NCI-H2171 (cell line): ENCODE measurements around the gene RAB20.
"Not testable (repeated sequence)": the region's sequence is repeated elsewhere in the genome, so short reads cannot be mapped to it uniquely, and the experiment has no call there.

Experiments used
- DNase-seq: peaks from one replicate; lab custom pipeline; 2025; lab: John Stamatoyannopoulos, UW

RAB20 gene

DNA sequence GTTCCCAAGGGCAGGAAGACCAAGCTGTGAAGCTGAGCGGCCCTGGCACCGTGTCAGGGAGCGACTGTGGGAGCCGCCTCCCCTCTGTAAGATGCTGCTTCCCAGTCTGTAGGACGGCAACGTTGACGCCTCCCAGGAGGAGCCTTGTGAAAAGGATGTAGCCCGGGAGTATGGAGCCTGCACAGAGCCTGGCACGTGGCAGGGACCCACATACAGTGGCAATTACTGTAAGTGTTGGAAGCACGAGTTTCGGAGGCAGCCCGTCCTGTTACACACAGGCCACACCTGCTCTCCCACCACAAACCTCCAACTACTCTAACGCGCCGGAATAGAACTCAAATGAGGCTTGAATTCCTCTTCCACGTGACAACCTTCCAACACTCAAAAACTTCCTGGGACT lies 6.6 kb downstream of the RAB20 start:
- no peak for DNase-seq

DNA sequence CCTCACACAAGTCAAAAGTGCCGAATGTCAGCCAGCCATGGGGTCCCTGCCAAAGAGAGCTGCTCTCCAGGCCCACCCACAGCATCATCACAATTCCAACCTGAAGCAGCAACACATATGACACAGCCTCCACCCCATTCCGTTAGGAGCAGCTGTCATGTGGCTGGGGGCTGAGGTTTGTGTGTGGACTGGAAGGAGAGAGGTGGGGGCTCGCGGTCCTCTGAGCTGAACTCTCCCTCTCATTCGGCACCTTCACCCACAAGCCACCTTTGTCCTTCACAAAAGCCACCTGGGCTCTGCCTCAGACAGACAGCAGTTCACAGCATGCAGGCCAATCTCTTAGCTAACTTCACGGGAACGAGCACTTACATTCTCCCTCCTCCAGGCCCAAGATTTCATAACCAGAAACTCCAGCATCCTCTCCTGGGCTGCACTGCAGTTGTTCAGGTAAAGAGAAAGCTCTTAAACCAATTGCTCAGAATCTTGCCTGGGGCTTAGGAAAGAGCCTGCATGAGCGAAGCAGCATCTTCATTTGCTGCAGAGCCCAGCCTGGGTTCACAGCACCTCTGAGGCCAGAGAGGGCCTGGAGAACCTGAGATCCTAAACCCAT lies 7.2 kb downstream of the RAB20 start:
- no peak for DNase-seq

DNA sequence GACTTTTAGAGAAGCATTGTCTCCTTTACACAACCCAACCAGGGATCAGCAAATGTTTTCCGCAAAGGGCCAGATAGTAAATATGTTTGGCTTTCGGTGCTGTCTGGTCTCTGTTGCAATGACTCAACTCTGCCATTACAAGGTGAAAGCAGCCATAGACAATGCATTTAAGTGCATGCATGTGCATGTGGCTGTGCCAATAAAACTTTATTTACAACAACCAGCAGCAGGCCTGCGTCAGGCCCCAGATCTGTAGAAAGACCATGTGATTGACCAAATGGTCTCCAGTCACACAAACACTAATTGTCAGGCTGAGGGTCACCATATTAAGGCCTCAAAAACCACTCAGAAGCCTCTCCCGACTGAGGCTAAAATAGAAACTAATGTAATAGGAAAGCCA lies 8.1 kb downstream of the RAB20 start:
- no peak for DNase-seq

DNA sequence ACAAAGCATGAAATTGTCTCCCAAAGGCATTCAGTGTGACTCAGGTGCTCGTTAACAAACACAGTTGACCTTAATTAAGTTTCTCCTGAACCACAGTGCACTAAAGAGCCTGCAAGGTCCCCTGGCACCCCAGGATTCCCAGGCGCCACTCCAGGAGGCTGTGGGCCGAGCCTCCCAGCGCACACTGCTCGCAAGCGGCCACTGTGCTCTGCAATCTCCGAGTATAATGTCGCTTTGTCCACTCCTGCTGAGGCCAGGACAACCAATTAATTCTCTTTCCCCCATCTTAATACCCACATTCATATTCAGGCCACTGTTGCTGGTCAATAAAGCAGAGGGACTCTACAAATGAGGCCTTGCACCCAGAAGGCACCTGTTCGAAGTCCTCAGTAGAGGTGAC lies 8.8 kb downstream of the RAB20 start:
- no peak for DNase-seq

DNA sequence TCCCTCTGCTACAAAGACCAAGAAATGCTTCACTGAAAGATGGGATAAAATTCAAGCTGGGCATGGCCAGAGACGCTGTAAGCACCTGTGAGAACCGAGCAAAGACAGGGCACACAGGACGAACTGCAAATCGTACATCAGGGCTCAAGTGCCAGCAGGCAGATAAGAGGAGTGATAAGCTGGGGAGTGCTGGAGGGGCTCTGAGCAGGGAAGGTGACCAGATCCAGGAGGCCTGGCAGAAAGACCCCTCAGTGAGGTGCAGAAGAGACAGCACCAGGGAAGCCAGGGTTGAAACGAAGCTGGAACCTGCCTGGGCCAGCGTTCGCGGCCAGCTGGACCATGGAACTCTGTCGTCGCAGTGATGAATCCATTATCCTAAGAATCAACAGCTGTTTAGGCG lies 10.2 kb downstream of the RAB20 start:
- DNase-seq, result no peak

DNA sequence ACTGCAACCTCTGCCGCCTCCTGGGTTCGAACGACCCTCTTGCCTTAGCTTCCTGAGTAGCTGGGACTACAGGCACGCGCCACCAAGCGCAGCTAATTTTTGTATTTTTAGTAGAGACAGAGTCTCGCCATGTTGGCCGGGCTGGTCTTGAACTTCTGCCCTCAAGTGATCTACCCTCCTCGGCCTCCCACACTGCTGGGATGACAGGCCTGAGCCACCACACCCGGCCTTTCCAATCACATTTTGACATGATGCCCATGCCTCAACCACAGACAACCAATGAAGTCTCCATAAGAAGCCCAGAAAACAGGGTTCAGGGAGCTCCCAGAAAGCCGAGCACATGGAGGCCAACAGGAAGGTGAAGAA lies 11.7 kb downstream of the RAB20 start:
- DNase-seq, result no peak

DNA sequence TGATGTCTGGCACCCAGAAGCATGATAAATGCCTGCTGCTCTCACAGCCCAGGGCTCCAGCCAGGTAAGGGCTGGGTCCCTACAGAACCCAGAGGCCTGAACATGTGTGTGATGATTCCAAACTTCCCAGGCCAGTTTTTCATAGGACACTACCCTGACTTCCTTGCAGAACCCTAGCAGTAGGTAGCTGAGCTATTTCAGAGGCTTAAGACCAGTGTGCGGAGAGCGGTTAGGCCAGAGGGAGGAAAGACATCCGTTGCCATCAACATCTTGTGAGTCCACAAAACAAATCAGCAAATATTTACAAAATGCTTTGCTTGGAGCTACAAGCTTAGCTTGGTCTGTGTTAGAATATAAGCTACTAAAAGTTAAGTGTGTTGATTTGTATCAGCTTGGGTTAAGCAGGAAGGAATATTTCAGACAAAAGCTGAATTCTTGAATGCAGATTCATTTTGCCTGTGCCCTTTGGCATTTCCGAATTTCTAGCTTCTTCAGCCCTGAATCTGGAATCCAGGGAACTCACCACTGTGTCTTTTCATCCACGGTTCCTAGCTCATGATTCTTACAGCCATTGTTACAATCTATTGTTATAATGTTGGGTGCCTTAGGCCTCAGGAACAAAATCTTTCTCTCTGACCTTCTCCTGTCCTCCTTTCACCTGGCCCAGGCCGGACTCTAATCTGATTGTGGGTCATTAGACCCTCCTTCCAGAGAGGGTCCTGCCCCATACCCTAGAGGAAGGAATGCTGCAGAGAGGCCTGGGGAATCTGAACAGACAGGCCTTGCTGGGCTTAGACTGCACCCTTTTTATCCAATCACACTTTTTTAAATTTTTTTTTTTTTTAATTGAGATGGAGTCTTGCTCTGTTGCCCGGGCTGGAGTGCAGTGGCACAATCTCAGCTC lies 12.4 kb downstream of the RAB20 start:
- no peak for DNase-seq

DNA sequence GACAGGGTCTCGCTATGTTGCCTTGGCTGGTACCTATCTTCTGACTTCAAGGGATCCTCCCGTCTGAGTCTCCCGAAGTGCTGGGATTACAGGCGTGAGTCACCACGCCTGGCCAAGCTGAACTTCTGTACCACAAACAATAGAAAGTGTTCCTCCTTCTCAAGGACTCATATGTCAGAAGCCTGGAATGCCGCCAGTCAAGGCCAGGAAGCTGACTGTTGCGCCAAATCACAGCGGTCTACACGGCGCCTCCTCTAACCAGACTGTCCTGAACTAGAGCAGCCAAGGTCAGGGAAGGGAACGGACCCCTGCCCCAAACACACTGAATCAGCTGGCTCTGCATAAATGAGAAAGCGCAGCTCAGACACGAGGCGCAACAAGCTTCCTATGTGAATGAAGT lies 14.6 kb downstream of the RAB20 start:
- no peak for DNase-seq

DNA sequence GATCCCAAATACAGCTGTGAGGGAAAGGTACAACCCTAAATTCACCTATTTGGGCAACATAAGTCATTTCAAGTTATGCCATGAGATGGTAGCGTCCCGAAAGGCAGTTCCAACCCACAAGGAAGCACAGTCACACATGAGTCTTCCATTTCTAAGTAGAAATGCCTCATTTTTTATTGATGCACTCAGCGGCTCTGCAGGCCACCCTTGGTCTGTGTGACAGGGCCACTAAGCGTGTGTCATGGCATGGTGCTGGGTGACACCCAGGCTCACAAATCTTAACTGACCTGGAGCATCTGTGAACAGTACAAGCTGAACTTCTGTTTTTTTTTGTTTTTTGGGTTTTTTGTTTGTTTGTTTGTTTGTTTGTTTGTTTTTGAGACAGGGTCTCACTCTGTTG lies 15.1 kb downstream of the RAB20 start:
- no peak for DNase-seq

DNA sequence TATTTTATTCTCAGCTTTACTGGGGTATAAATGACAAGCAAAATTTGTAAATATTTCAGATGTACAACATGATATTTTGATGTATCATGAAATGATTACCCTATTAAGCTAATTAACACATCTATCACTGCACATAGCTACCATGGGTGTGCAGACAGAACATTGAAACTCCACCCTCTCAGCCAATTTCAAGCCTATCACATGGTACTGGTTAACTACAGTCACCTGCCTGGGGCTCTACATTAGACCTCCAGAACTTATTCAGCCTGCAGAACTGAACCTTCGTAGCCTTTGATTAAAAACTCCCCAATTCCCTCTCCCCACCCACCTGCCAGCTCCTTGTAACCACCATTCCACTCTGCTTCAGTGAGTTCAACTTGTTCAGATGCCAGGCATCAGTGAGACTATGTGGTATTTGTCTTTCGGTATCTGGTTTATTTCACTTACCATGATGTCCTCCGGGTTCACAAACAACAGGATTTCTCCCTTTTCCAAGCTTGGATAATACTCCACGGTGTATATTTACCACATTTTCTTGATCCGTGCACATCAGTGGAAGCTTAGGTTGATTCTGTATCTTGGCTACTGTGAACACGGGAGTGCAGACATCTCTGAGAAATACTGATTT lies 19.2 kb downstream of the RAB20 start:
- no peak for DNase-seq

DNA sequence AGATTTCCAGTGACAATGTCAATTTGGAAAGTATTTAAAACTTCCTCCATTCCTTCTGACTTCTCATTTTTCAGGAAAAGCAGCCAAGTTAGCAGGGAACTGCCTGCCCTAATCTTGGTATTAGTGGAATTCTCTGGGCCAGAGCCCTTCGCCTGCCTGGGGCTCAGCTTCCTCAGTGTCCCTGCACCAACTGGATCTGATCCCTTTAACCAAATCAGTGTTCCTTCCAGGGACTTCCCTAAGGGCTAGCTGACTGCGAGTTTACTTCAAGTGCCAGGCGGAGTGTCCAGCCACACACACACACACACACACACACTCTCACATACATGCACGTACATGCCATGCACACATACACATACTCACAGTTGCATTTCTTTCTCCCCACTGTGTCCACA lies 20.0 kb downstream of the RAB20 start:
- DNase-seq, result no peak

DNA sequence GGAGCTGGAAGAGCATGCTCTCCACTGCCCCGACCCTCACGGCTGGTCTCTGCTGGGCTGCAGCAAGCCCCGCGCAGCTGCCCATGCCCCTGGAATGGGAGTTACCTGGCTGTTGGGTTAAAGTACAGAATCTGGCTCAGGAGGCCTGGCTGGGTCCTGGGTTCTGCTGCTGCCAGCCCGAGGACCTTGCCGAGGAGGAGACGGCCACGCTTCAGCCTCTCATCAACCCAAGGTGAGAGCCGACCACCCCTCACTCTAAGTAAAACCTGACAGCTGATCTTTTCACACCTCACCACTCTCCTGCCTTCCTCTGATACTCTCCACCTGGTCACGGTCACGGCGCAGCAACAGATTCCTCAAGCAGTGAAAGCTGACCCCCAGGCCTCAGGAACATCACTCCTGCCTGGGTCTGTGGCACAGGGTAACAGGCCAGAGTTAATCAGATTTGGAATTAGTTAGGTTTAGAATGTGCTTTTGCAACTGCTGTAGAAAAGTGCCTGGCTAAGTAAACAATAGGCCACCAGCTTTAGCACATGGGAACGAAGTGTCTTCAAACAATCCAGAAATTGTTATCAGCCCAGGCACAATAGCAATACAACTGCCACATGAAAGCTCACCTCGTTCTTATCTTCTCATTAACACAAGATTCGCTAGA lies 20.5 kb downstream of the RAB20 start:
- DNase-seq, result no peak

DNA sequence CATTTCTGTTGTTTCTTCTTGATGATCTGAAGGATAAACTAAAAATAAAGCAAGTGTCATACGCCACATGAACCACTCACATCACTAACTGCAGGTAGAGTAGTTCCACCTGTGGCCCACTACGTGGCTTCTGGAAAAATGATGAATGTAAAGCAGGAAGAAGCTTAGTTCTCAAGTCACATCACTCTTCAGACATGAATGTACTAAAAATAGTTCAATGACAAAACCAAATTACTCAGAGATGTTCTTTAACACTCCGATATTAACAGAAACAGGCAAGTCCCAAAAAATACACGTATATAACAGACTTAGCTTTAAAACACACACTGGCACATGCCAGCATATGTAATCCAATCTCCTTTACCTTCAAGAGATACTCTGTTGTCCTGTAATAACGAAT lies 21.6 kb downstream of the RAB20 start:
- no peak for DNase-seq

DNA sequence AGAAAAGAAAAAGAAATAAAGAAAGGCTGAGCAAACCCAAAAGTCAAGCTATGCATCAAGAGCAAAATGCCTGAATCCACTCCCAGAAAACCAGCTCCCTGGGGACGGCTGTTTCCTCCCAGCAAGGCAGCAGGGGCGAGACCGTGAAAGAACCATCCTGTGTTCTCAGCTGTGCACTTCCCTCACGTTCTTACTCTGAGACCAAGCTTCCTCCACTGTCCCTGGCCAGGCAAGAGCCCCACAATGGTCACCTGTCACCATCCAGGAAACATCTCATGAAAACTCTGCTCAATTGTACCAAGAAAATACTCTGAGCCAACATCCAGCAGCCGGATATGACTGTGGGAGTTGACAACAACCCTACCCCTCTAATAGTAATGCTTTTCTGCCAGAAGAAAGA lies 22.9 kb downstream of the RAB20 start:
- DNase-seq, result no peak

DNA sequence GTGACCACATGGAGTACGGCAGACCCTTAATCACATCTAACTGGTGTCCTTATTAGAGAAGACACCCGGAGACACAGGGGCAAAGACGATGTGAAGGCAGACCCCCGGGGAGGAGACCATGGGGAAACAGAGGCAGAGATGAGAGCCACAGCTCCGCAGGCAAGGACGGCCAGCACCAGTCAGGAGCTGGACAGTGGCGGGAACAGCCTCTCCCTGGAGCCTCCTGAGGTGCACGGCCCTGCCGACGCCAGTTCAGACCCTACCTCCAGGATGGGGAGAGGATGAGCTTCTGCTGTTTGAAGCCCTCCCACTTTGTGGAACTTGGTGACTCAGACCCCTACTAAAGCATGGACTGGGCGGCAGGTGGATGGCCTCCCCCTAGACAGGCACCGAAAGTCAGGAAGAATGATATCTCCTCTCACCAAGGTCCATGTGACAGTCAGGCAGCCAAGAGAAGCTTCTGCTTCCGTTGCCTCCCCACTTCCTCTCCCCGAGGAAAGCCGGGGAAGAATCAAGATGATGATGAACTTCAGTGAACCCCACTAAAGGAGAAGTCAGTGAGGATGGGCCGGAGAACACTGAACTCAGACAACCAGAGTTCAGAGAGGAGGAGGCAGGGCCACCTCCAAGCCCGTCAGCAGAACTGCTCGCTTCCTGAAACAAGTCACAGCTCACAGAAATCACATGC lies 25.4 kb downstream of the RAB20 start:
- no peak for DNase-seq

DNA sequence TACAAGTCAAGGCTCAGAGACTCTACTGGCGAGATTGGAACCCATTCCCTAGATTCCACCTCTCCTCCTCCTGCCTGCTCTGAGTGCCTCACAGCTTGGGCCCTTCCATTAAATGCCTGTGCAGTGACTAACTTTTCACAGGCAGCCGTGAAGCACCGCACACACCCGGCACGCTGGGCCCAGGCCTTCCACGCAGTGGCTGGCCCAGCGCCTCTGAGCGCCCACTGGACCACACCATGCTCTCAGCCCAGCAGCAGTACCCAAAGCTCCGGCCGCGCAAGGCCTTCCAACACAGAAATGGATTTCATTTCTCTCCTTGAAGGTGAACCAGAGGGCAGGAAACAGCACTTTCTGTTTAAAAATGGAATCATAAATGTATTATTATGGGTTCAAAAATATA lies 26.0 kb downstream of the RAB20 start:
- DNase-seq, result no peak

DNA sequence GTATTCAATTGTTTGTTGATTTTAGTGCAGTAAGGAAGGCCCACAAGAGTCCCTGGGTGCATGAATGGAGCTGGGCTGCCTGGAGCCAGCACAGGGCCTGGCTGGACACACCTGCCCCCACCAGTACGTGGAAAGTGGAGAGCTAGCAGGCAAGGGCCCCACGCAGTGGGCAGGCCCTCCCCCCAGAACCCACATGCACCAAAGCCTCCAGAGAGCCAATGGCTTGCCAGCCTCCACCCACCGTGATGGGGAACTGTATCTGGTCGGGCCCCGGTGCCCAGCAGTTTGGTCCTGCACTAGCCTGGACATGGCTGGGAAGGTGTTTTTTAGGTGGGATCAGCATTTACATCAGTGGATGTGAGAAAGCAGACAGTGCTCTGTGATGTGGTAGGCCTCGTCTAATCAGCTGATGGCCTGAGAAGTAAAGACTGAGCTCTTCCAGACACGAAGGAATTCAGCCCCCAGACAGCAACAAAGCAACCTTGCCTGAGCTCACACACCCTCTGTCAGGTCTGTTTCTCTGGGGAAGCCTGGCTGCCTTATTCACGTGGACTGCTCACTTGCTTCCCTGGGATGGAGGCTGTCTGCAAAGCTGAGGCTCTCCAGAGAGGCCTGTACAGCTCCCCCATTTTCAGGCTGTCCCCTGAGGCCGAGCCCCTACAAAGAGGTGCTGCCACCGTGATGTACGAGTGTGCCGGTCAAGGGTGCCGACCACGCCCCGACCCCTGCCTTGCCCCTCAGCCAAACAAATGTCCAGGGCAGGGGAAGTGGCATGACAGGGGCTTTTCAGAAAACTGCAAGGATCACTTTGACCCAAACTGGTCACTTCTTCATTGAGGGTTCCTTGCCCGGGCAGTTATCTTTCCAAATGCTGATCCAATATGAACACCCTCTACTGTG lies 27.5 kb downstream of the RAB20 start:
- DNase-seq, result no peak

DNA sequence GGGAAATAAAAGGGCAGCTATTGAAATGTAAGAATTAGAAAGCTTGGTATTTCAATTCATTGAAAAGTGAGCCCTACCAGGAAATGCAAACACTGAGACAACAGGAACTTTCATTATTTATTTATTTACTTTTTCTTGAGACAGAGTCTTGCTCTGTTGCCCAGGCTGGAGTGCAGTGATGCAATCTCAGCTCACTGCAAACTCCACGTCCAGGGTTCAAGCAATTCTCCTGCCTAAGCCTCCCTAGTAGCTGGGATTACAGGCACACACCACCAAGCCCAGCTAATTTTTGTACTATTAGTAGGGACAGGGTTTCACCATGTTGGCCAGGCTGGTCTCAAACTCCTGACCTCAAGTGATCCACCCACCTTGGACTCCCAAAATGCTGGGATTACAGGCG lies 29.3 kb downstream of the RAB20 start:
- not testable (repeated sequence) for DNase-seq

DNA sequence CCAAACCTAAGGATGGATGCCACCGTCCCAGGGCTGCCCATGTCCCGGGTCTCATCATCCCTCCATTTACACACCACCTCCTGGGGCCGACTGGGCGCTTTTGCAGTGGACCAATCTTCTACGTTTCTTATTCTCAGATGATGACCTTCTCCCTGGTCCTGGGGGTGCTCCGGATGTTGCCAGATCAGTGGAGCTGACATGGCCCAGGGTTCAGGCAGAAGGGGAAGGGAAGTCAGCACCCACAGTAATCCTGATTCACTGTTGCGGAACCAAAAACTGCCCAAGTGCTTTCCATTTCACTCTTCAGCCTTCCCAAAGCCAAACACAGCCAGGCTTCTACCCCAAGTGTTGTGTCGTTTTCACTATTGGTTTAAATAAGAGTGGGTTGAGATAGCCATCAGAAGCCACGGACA lies 29.8 kb downstream of the RAB20 start:
- DNase-seq, result no peak

DNA sequence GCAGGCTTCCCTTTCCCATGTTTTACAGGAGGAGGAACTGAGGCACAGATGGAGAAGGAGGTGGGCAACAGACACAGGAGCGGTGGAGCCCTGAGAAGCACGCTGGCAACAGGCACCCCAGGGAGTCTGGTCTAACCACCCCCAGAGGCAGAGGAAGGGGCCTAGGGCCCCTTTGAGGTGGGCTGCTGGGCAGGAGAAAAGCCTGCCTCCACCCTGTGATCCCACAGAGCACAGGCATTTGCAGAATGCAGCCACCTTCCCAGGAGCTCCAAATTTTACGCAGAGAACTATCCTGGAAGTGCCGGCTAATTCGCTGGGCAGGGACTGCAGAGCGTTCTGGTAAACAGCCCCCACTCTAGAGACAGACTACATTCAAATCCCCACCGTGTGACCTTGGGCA lies 30.4 kb downstream of the RAB20 start:
- DNase-seq, result no peak
